Stimulated activated CD8-positive, alpha-beta memory T cell treated with anti-CD3 and anti-CD28 coated beads, Interleukin-15, amount 100 ng/mL, for 4 hours (primary cell): ENCODE measurements around the gene BCL2L15.

Experiments used
- DNase-seq, 2 donors: peaks; one replicate each; pipeline ENCODE4 v3.0.0-alpha.2; 2020; ENCODE audit warnings: low read depth in 2 of 2

BCL2L15 gene

DNA sequence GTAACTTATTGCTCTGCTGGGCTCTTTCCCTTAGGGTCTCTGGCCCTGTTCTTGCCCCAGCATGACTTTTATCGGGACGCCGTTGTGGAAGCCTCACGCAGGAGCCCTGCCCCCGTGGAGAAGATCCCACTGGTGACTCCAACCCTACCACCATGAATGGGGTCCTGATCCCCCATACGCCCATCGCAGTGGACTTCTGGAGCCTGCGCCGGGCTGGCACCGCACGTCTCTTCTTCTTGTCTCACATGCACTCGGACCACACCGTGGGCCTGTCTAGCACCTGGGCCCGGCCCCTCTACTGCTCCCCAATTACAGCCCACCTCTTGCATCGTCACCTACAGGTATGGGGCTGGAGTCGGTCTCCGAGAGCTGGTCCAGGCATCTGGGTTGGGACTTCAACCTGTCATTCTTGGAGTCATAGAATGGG, 18.1 kb upstream of the BCL2L15 start:
- no peak for DNase-seq

DNA sequence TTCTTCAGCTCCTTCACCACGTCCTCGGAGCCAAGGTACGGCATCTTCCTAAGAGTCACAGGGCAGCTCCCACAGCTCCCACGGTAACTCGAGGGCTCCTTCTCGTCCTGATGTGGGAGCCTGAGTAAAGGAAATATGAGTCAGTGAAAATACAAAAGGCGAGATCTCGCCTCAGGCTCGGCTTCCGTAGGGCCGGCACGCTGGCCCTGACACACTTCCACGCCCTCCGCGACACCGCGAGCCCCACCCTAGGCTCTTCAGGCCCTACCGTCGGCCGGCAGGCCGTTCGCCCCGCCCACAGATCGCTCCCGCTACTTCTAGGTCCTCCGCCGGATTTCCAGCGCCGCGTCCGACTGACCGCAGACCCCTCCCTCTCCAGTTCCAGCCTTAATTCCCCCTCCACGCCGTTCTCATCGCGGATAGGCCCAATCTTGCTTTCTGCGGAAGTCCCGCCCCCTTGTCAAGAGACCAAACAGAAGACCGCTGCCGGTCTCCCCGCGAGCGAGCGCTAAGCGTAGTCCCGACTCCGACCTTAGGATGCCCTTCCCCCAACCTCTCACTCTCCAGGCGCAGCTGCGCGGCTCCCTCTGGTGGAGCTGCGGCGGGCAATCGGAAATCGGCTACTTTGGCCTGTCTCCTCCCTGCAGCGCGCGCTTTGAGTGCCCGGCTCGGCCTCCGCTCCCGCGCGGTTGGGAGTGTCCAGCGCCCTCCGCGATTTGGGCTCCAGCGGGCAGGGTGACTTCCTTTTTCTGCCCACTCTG, 17.5 kb upstream of the BCL2L15 start, which contains the start of the genes AP4B1 and DCLRE1B:
TSS of gene AP4B1 (minus strand) at position 126 of the 761 bp plus-strand sequence. CDS start at position 44, 82 bp downstream.
TSS of gene DCLRE1B (plus strand) at position 653 of the 761 bp plus-strand sequence. CDS start 261 bp downstream, outside the sequence.
- DNase-seq = peak; percentile 92 to 95

DNA sequence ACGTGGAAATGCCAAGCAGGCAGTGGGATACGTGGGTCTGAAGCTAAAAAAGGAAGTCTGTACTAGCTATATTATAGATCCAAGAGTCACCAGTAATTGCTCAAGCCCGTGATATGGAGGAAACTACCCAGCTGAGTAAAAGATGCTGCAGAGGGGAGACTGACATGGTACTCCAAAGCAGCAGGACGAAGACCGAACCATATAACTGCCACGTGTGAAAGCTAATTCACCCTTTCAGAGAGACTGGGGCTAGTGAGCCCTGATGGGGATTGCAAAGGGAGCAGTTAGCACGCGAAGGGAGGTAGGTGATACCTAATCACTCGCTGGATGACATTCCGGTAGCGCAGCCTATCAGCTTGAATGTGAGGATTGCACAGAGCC, 16.9 kb upstream of the BCL2L15 start:
- no peak for DNase-seq

DNA sequence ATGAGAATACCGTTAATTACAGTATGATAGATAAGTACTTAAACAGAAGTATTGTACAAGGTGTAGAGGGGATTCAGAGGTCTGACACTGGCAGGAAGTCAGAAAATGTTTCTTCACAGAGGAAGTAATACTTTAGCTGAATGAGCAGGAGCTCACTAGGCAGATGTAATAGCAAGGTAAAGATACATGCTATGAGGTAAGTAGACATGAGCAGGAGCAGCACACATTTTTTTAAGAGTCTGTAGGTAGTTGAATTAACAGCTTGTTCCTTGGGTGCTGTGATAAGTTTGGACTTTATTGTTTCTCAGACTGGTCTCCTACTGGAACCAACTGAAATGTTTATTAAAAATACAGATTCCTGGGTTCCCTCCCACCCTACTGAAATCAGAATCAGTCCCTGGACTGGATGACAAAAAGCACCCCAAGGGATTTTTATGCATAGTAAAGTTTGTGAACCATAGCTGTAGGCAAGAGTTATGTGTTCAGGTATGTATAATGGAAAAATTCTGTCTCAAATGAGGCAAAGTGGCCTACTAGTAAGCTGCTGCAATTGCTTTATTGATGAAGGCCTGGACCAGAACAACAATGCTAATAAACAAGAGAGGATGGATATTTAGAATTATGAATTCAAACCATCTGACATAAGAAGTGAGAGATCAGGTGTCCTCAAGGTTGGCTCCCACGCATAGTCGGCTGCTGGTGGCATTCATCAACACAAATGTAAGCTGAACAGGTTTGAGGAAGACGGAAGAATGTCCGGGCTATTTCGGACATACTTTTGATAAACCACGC, 16.3 kb upstream of the BCL2L15 start:
- DNase-seq = no peak

DNA sequence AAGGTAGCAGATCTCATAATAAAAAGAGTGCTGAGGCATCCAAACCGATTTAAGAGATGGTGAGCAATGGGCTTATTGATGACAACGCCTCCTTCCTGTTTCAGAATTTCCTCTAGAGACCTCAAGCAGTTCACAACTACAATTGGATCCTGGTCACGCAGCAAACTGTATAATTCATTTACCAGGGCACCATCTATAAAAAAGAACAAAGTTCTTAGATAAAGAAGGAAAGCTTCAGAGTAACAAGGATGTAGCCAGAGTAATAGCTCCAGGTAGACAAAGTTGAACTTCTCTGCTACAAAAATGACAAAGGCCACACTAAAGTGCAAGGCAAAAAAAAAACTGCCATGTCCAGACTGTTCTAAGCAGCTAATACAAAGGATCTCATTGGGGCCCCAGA, 13.8 kb upstream of the BCL2L15 start:
- DNase-seq = no peak

DNA sequence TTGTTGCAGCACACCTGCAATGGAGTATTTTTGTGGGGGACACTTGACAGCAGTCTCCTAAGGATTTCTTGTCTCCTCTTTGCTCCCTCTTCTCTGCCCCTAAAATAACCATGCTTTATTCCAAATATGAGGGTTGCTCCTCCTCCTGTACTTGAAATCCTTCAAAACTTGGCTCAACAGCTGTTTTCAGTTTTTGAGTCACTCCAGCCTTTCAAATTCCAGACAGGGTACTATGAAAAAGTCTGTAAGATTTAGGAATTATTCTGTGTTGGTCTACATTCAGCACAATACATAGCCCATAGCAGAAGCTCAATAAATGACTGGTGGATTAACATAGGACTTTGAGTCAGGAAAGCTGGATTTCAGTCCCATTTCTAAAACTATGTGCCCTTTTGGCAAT, 11.7 kb upstream of the BCL2L15 start:
- no peak for DNase-seq

DNA sequence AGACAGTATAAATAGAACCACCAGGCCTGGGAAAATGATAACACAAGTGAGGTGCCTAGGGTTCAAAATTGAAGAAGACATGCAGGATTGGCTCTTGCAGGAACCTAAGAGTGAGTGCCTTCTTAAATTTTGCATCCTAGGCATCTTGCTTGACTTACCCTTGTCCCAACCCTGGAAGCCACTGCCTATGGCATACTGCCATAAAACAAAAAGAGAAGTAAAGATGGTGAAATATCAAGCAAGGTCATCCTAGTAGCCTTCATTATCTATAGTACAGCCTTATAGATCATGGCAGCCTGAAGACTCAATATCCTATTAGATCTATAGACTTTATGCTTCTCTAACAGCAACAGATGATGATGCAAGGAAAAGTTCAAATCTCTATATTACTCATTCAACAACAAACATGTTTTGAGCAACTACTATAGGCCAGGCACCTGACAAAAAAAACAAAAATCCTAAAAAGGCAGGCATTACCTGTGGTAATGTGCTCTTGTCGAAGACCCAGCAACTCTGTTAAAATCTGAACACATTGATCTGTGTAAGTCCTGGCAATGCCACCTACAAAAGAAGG, 10.9 kb upstream of the BCL2L15 start:
- no peak for DNase-seq

DNA sequence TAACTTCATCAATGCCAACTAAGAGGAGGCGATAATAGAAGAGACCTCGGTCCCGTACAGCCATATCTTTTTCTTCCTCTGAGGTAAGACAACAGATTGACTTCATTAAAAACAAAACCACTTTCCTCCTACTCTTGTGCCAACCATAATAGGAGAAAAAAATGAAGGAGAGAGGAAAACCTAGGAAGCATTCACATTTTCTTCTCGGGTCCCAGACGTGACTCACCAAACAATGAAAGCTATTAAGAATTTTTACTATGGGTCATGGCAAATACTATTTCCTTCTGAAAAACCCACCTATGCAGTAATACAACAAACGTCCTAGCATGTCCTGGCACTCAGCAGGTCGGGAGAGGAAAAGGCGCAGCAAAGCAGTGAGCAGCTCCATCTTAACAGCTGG, 8.6 kb upstream of the BCL2L15 start:
- no peak for DNase-seq

DNA sequence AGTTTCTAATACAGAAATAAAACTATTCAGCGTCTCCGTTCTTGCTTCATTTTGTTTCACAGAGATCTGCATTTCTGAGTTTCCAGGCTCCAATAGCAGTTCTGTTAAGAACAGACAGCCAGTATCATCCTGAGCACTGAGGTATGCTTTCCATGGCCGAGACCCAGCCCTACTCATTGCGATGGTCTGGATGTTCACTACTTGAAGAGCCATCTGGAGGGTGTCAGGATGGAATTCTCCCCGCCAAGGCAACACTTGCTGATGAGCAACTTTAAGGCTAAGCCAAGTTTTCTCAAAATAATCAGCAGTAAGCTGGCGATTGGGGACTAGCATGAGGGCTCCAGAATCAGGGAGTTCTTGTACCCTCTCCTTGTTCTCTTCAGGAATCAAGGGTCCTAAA, 7.7 kb upstream of the BCL2L15 start:
- DNase-seq = no peak

DNA sequence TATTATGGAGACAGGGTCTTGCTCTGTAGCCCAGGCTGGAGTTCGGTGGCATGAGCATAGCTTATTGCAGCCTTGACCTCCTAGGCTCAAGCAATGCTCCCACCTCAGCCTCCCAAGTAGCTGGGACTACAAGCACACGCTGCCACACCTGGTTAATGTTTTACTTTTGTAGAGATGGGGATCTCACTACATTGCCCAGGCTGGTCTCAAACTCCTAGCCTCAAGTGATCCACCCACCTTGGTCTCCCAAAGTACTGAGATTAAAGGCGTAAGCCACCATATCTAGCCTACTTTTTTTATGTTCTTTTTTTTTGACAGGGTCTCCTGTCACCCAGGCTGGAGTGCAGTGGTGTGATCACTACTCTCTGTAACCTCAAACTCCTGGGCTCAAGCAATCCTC, 5.9 kb upstream of the BCL2L15 start:
- no peak for DNase-seq

DNA sequence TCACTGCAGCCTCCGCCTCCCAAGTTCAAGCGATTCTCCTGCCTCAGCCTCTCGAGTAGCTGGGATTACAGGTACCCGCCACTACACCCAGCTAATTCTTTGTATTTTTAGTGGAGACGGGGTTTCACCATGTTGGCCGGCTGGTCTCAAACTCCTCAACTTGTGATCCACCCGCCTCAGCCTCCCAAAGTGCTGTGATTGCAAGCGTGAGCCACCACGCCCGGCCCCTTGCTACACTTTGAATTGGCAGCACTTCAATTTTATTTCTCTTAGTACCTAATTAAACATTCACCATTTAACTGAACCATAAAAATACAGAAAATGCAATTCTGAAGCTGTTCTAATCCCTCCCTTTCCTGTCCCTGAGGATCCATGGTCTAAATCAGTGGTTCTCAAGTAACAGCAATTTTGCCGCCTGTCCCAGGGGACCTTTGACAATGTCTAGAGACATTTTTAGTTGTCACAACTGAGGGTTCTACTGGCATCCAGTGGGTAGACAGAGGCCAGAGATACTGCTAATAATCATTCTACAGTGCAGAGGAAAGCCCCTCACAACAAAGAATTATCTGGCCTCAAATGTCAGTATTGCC, 4.3 kb upstream of the BCL2L15 start:
- no peak for DNase-seq

DNA sequence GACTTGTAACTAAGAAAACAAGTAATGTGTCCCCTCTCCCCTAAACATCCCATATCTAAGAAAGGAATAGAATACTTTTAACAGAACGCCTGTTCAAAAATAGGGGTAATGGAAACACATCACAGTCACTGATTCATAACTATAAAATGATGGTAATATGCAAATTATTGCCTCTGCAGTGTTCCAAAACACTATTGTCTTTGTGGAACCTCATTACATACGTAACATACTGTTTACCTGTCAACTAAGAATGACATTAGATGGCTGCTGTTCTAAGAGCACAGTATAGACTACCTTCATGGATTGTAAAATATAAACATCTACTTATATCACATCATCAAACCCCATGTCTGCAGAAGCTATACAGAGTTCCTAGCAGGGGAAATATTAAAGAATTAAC, 3.4 kb upstream of the BCL2L15 start:
- DNase-seq = no peak

DNA sequence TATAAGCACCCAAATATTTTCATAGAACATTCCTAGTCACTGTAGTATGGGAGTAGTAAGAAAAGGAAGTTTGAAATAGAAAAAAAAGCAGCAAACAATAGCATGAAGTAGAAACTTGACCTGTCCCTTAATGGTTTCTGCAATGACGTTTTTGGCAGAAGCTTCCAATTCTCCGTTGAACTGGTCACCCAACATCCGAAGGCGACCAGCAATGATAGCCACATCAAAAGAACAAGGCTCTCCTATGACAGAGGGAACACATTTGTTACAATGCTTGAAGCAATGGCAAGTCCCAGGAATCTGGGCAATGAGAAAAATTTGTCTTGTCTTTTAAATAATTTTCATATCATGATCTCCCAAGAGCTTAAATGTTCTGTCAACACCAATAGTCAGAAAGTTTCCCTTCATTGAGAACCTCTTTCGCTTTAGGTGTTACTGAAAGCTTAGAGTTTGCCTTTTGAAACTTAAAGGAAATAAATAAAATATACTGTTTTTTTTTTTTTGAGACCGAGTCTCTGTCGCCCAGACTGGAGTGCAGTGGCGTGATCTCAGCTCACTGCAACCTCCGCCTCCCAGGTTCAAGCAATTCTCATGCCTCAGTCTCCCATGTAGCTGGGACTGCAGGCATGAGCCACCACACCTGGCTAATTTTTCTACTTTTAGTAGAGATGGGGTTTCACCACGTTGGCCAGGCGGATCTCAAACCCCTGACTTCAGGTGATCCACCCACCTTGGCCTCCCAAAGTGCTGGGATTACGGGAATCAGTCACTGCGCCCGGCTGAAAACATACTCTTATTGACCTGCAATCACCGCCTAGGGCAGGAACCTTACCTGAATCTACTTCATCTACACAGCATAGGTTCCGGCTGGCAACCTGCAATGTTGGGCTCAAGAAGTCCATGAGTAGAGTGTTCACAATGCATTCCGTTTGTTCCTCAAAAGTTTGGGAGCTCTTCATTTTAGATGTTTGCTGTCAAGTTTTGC, 672 bp downstream of the BCL2L15 start:
- no peak for DNase-seq

DNA sequence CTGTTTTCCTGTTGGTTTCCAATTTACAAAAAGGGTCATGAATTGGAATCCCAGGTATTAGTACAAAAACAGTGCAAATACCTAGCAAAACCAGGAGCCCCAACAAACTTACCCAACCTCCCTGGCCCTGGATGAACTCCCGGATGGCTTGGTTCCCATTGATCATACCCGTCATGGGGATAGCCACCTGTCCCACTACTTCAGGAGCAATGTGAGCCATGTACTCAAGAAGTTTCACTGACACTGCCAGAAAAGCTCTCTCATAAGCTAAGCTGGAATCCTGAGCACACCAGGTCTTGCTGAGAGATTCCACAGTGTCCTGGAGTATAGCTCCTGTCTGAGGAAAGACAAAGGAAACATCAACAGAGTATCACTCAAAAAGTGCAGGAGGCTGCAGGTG, 5.7 kb downstream of the BCL2L15 start:
- DNase-seq = no peak

DNA sequence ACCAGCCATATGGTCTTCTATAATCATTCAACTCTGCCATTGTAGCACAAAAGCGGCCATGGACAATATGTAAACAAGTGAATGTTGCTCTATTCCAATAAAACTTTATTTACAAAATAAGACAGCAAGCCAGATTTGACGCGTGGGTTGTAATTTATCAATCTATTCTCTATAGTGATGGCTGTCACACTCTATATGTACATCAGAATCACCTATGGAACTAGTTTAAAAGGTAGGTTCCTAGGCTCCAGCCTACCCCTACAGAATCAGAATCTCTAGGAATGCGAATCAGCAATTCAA, 7.7 kb downstream of the BCL2L15 start:
- DNase-seq = no peak

DNA sequence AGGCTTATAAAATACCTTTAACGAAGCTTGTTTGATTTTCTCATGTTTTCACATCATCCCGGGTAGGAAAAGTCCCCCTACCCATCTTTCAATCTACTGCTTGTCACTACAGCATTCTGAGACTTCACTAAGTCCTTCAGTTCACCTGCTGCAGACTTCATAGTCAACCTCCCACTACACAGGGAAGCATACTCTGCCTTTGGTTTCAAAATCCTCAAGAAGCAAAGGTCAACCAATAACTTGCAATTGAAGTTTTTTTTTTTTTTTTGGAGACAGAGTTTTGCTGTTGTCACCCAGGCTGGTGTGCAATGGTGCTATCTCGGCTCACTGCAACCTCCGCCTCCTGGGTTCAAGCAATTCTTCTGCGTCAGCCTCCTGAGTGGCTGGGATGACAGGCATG, 11.2 kb downstream of the BCL2L15 start:
- no peak for DNase-seq

DNA sequence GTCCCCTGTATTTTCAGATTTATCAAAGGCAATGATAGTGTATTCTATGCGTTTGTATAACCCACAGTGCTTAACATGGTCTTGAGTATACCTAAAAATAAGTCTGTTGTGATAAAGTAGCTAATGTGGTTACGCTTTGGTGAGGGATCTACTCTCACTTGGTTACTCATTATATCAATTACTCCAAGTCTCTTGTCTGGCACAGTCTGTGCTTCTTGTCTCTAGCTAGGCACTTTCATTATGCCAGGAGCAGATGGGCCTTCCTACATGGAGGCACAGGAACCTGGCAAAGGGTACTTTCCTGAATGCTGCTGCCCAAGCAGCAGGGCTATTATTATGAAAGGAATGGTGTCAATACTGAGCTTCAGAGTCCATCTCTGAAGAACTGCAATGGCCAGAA, 11.7 kb downstream of the BCL2L15 start:
- no peak for DNase-seq

DNA sequence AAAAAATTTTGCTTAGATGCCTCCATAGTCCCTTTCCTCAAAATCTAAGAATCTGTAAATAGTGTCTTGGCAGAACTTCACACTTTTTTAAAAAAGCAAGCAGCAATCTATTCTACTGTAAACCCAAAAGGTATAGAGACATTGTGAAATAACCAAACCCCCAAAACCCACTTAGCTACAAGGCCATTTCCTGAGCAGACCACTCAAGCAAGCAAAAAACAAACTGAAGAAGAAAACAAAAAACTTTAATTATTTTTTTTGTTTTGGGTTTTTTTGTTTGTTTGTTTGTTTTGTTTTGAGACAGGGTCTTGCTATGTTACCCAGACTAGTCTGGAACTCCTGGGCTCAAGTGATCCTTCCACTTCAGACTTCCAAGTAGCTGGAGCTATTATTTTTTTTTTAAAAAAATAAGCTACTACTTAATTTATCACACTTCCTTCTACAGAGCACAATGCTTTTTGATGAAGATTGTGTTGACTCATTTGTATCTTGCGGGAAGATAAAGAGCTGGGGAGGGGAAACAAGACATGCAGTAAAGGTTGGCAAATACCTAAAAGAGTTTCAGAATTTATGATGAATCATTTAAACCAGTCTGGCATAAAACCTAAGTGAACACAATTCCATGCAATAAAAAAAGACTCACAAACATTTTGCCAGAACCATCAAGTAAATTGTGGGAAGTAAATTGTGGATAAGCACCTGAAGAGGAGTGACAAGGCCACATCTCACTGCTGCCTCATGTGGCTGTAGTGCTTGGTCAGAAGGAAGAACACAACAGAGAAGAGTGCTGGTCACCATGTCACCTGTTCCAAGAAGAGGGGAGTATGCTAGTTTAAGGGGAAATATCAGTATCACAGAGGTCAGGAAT, 13.1 kb downstream of the BCL2L15 start:
- DNase-seq = no peak

DNA sequence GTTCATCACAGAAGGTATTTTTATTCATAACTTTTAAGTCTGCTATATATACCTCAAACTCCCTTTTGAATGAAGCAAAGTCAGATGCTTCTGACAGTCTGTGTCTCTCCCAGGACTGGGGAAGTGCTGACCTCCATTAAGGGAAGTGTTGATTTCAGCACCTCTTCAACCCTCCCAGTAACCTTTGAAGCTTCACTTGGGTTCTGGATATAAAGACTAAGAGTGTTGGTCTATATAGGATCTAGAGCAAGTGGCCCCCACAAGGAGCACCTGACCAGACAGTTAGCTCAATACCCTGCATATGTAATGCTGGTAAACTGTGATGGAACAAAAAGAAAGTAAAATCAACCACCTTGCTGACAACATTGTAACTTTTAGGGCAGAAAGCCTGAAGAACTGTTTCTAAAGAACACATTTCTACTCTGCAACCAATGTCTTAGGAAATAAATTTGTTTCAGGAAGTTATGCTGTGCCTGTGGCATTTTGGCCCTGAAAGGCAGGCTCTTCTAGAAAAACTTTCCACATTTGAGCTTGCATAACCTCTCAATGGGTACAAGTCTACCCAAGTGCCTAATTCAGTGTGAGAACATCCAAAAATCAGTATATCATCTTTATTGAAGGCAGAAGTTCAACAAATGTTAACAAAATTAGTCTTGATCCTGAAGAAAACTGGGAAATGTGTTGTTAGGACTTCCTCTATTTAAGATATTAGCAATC, 15.0 kb downstream of the BCL2L15 start:
- no peak for DNase-seq
